Measurements from ENCODE around the gene ST6GALNAC2.
"Not testable (repeated sequence)": the region's sequence is repeated elsewhere in the genome, so short reads cannot be mapped to it uniquely, and the experiment has no call there.

The ST6GALNAC2 gene

GRCh38 chr17:76538941-76539570 is 46.6 kb downstream of the ST6GALNAC2 start:
- no peak for FAIRE-seq

DNA sequence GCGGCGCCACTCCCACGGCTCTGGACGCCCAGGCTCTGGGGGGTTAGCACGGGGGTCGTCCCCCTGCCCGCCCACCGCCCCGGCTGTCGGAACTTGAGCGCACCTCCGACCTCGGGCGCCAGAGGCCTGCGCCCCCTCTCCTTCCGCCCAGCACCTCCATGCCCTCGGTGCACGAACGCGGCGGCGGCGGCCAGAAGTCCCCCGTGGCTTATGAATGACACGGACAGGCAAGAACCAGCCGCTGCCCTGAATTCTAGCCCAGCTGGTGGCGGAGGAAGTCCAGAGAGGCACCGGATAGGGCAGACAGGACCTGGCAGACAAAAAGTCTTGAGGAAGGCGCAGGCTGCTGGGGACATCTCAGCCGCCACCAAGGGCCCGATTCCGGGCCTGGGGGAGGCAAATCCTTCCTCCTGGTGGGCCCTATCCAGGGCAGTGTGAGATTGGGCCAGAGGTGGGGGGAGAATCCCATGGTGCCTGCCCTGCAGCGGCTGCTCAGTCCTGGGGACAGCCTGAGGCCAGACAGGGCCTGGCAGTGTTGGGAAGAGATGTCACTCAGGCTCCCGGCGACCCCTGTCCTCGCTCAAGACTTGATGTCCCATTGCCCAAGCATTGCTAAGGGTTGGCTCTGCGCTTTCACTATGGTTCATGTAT is 47.3 kb downstream of the ST6GALNAC2 start:
- FAIRE-seq: no peak

DNA sequence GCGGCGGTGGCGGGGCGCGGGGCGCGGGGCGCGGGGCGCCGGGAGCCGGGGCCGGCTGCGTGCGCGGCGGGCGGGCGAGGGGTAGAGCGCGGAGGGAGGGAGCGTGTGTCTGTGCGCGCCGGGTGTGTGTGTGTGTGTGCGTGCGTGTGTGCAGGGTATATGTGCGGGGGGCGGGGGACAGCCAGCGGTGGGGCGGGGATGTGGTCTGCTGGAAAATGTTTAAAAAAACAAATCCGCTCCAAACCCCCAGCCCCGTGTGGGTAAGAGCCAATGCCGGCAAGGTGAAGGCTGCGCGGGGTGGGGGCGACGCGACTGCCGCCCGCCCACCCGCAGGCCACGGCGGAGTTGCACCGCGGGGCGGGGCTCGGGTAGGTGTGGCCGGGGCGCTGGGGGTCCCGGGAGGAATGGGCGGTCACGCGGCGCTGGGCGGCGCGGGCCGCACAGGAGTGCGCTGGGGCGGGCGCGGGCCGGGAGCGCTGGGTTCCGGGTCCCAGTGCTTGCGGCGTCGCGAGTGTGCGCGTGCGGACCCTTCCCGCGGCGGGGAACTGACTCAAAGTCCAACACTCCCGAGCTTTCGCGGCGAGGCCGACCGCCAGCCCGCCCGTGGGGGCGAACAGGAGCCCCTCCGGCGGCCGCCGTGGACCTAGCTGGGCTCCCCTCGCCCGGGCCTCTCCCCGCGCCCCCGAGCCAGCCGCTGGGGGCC is 47.9 kb downstream of the ST6GALNAC2 start, which contains the start of gene CYGB:
TSS of gene CYGB (minus strand) at position 132 of the 703 bp plus-strand sequence. CDS start 167 bp downstream, outside the sequence.
- FAIRE-seq: no peak

DNA sequence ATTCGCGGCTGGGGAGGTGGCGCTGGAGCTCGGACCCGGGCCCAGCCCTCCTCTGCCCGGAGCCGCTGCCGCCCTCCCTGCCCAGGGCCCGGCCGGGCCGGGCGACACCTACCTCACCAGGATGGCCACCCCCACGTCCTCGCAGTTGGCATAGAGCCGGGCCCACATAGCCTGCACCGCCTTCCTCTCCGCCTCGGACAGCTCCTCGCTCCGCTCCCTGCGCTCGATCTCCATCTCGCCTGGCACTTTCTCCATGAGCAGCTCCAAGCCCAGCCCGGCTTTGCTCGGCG is 48.4 kb downstream of the ST6GALNAC2 start:
- FAIRE-seq: no peak

DNA sequence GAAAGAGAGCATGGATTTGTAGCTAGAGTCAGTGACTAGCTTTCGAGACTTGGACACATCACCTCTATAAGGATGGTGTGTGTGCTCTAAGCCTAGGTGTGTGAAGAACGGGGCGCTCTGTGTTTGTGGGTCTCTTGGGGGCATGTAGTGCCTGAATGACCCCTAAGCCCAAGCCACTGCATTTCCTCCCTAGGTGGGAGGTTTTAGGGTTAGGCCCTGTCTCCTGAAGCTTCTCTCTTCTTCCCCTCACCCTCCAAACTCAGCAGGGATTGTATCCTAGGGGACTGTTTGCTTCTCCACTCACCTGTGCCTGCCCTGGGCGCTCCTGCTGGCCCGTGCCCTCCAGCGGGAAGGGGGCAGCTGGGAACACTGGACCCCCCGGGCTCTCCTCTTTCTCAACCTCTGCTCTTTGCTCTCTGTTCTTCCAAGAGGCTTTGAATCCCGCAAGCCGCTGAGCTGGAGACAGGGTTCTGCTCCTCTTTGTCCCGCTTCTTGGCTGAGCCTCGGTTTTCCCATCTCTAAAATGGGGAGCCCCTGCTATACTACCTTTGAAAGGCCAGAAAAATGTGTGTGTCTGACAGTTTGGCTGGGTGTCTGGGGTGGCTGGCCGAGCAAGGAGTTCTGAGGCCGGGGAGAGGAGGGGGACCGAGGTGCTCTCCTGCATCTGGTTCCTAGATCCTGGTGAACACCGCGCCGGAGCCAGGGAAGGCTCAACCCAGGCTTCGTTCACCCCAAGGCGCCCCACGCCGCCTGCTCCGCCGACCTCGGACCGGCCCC is 49.0 kb downstream of the ST6GALNAC2 start:
- no peak for FAIRE-seq

- no peak for FAIRE-seq
Measured at GRCh38 chr17:76535788-76536510, 49.7 kb downstream of the ST6GALNAC2 start.

- no peak for FAIRE-seq
Measured at GRCh38 chr17:76534831-76535732, 50.6 kb downstream of the ST6GALNAC2 start.

- FAIRE-seq: not testable (repeated sequence)
Measured at GRCh38 chr17:76533640-76534359, 51.9 kb downstream of the ST6GALNAC2 start.

GRCh38 chr17:76532072-76532651 is 53.5 kb downstream of the ST6GALNAC2 start:
- FAIRE-seq: no peak

DNA sequence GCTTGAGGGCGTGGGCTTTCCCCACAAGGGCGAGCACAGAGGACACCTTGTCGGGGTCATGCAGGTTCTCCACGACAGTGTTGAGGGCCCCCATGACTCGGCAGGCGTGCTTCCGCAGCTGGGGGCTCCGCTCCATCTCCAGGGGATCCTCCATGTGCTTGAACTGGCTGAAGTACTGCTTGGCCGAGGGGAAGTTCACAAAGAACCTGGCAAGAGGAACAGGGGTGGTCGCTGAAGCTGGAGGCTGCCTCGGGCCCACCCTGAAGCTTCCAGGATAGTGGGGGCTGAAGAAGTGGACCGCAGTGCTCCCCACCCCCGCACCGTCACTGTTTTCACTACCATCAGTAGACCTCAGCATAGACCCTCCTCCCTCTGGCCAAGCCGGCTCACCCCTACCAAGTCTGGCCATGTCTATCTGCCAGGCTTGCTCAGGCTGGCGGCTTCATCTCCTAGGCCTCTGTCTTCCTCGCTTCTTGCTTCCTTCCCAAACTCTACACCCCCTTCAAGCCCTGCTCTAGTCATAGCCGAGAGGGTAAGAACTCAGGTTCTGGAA is 54.1 kb downstream of the ST6GALNAC2 start:
- FAIRE-seq: no peak

DNA sequence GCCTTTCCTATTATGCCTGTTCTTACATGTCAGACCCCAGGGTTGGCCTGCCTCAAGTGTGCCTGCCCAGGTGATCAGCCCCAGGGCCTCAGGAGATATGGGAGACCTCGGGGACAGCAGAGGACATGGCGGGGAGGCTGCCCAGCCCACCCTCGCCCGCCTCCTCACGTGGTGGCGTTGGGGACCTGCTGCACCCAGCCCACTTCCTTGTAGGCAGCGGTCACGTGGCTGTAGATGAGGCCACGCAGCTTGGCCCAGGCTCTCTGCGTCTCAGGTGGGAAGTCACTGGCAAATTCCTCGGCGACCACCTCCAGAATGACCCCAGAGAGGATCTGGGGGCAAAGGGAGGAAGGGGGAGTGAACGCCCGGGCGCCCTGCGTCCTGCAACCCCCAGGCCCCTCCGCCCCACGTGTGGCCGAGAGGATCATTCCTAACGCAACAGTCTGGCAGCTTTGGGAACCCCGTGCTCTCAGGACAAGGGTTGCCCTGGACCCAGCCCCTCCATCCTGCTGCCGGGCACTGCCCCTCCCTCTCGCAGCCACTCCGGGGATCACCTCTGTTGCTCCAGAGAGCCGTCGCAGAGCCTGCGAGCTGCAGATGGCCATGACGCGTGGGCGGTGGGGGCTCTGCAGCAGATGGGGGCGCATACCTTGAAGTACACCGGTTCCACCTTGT is 54.7 kb downstream of the ST6GALNAC2 start:
- no peak for FAIRE-seq

GRCh38 chr17:76530095-76530723 is 55.5 kb downstream of the ST6GALNAC2 start:
- FAIRE-seq: no peak

- no peak for FAIRE-seq
Measured at GRCh38 chr17:76529224-76530094, 56.2 kb downstream of the ST6GALNAC2 start.

- FAIRE-seq: no peak
Measured at GRCh38 chr17:76528528-76529223, 57.0 kb downstream of the ST6GALNAC2 start.

GRCh38 chr17:76528156-76528527 is 57.5 kb downstream of the ST6GALNAC2 start:
- FAIRE-seq: no peak

- FAIRE-seq: no peak
Measured at GRCh38 chr17:76527430-76528111, 58.1 kb downstream of the ST6GALNAC2 start.

GRCh38 chr17:76527016-76527415 is 58.6 kb downstream of the ST6GALNAC2 start:
- FAIRE-seq: not testable (repeated sequence)
